ENCODE results near the gene MRPL52.
"Not testable (repeated sequence)": the region's sequence is repeated elsewhere in the genome, so short reads cannot be mapped to it uniquely, and the experiment has no call there.

Gene MRPL52

GRCh38 chr14:22811722-22812121 lies 18.0 kb upstream of the MRPL52 start:
- no peak for DNase-seq

GRCh38 chr14:22812744-22813143 lies 16.9 kb upstream of the MRPL52 start:
- DNase-seq: no peak

- no peak for DNase-seq
These were observed 16.5 kb upstream of the MRPL52 start for GRCh38 chr14:22813145-22813544.

GRCh38 chr14:22814373-22814772 lies 15.3 kb upstream of the MRPL52 start:
- DNase-seq: no peak

- no peak for DNase-seq
These were observed 14.6 kb upstream of the MRPL52 start, which contains the start of gene SLC7A7 for GRCh38 chr14:22814941-22815713. SLC7A7 (minus strand) TSS chr14:22815435; CDS start chr14:22813398, 2,037 bp downstream.

- DNase-seq: no peak
These were observed 10.3 kb upstream of the MRPL52 start for GRCh38 chr14:22819151-22819988.

- DNase-seq: no peak
These were observed 9.0 kb upstream of the MRPL52 start for GRCh38 chr14:22820731-22821130.

GRCh38 chr14:22821193-22822015 lies 8.3 kb upstream of the MRPL52 start:
- DNase-seq: no peak

GRCh38 chr14:22822016-22822570 lies 7.6 kb upstream of the MRPL52 start:
- DNase-seq: no peak

GRCh38 chr14:22822571-22823098 lies 7.1 kb upstream of the MRPL52 start:
- DNase-seq: peak; percentile 67 to 75

GRCh38 chr14:22824711-22825359 lies 4.9 kb upstream of the MRPL52 start:
- no peak for DNase-seq

GRCh38 chr14:22829076-22829660 lies 519 bp upstream of the MRPL52 start:
- not testable (repeated sequence) for DNase-seq

- DNase-seq: no peak
These were observed 840 bp downstream of the MRPL52 start for GRCh38 chr14:22830443-22831010.

GRCh38 chr14:22835505-22835904 lies 5.8 kb downstream of the MRPL52 start:
- no peak for DNase-seq

GRCh38 chr14:22836301-22837113 lies 6.8 kb downstream of the MRPL52 start, which contains the start of gene MMP14:
MMP14 (plus strand) TSS chr14:22836585; CDS start chr14:22836818, 233 bp downstream.
- DNase-seq: no peak

- DNase-seq: peak; percentile 24 to 25
These were observed 7.5 kb downstream of the MRPL52 start for GRCh38 chr14:22837114-22837749.

GRCh38 chr14:22837750-22838538 lies 8.3 kb downstream of the MRPL52 start:
- no peak for DNase-seq

GRCh38 chr14:22838631-22839041 lies 8.9 kb downstream of the MRPL52 start:
- no peak for DNase-seq

Measured in activated CD4-positive, alpha-beta T cell treated with anti-CD3 and anti-CD28 coated beads, Interleukin-2, amount 50 U/mL, for 48 hours (primary cell).